ENCODE results near the gene MYO6.

The MYO6 gene

DNA sequence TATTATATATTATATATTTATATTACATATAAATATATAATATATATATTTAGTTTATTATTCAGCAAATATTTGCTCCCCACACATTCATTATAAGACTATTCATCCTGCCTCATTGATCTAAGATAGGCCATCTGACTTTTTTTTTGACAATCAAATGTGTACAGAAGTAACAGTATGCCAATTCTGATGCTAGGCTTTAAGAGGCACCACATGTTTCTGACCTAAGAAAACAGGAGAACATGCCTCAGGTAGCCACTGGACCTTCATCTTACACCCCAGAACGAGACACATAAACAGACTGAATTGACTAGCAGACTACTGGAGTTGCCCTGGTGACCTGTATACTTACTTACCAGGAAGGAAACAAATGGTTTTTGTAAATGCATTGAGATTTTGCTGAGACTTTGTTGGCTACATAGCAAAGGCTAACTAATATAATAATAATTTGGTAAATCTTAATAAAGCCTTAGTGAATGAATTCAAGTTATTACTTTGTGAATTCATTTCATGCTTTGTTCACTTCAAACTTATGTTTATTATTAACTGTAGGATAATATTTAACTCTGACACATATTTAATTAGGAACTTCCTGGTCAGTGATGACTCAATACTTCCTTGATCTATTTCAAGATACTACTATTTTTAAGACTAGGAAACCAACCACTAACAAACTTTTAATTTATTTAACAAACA lies 13.4 kb upstream of the MYO6 start:
- no peak for TF ChIP-seq CTCF (conservative IDR thresholded peaks at IDR 0.05; ENCODE audit: low read depth)
- ChIA-PET POLR2A (ENCODE audit: low non-redundant PET) (no interaction called here), CTCF (no interaction called here)
- peak; percentile 24 for DNase-seq (ENCODE audit: low spot score)
- no peak overlapping the region for H3K27ac ChIP-seq

- TF ChIP-seq CTCF (conservative IDR thresholded peaks at IDR 0.05; ENCODE audit: low read depth): no peak
- ChIA-PET CTCF (no interaction called here), POLR2A (ENCODE audit: low non-redundant PET) (no interaction called here)
- no peak for DNase-seq (ENCODE audit: low spot score)
- H3K27ac ChIP-seq: no peak overlapping the region
These were observed 5.1 kb upstream of the MYO6 start for GRCh38 chr6:75743971-75744370.

- no peak for TF ChIP-seq CTCF (conservative IDR thresholded peaks at IDR 0.05; ENCODE audit: low read depth)
- POLR2A ChIA-PET (ENCODE audit: low non-redundant PET): no interaction called here
- CTCF ChIA-PET: interaction anchor here (0.6 kb wide), 1 partner anchor 47 kb away, joined by 3 read pairs; no protein-coding TSS in a partner anchor
- no peak overlapping the region for H3K27ac ChIP-seq
- no peak for DNase-seq (ENCODE audit: low spot score)
These were observed 3.6 kb upstream of the MYO6 start for GRCh38 chr6:75745404-75745803.

DNA sequence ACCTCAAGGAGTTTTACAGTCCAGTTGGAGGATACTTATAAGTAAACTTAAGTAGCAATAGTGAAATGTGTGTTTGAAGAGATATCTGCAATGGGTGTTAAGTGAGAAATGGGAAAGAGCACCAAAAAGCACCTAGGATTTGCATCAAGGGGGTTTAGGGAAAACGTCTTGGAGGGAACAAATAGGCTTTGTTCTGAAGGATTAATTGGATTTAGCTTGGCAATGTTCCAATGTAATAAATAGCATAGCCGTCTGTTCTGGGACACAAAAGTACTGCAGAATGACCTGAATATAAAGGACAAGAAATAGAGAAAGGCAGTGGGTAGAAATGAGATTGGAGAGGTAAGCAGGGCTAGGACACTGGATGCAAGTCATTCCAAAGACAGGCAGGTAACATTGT lies 2.8 kb upstream of the MYO6 start:
- ChIA-PET CTCF (interaction anchor here (1.3 kb wide), 1 partner anchor 31 kb away, joined by 4 read pairs; no protein-coding TSS in a partner anchor), POLR2A (ENCODE audit: low non-redundant PET) (no interaction called here)
- H3K27ac ChIP-seq: no peak overlapping the region
- no peak for TF ChIP-seq CTCF (conservative IDR thresholded peaks at IDR 0.05; ENCODE audit: low read depth)
- DNase-seq (ENCODE audit: low spot score): no peak

- DNase-seq (ENCODE audit: low spot score): no peak
- TF ChIP-seq CTCF (conservative IDR thresholded peaks at IDR 0.05; ENCODE audit: low read depth): no peak
- no peak overlapping the region for H3K27ac ChIP-seq
- ChIA-PET POLR2A (ENCODE audit: low non-redundant PET) (no interaction called here), CTCF (no interaction called here)
These were observed 1.7 kb upstream of the MYO6 start for GRCh38 chr6:75747152-75747992.

DNA sequence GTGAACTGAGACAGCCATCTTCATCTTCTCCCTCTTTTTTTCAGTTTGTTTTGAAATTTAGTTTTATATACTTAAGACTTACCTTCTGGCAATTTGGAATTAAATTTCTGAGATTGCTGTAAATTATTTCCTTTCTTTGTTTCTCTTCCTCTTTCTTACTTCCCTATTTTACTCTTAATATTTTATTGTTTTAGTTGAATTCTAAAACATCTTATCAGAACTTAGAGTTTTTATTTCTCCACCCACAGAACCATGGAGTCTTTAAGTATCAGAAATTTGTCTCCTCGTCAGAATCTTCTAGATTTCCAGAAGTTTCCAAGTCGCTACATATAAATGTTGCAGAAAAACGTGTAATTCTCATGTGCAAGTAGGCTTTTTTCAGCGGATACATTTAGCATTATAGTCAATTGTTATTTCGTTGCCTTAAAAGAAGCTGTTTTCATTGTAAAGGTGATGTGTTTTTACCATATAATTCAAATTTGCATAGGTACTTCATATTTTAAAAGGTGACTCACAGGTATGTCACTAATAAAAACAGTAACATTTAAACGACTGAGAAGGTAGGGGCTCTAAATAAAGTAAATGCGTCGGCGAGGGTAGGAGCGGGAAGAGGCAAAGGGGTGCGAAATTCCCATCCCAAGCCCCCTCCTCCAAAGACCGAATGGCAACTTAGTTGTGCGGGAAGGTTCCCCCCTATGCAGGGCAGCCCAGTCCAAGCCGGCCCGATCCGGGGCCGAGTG lies 866 bp upstream of the MYO6 start:
- peak overlapping the region; percentile 71 for H3K27ac ChIP-seq
- no peak for DNase-seq (ENCODE audit: low spot score)
- ChIA-PET CTCF (no interaction called here), POLR2A (ENCODE audit: low non-redundant PET) (no interaction called here)
- no peak for TF ChIP-seq CTCF (conservative IDR thresholded peaks at IDR 0.05; ENCODE audit: low read depth)

All from RWPE1 (cell line).